T-cell (primary cell): ENCODE results near the gene TRPM8. TPM values are rescaled to one million over a fixed set of nuclear protein-coding genes. Genes with fewer than 3 reads are reported as not detected.
"Not testable (repeated sequence)": the region's sequence is repeated elsewhere in the genome, so short reads cannot be mapped to it uniquely, and the experiment has no call there.

Experiments
- ATAC-seq, 4 experiments: fragments of 200-7000 bp in 3 of 4; fragments of 150-1000 bp in 1 of 4; cut with Tn5 transposase; replicated peaks in 1 of 4; 1 replicate in 3 of 4; 2 replicates in 1 of 4; pipeline ENCODE4 v1.10.0; 2021; ENCODE audit warnings: moderate library complexity in 3 of 4, mild to moderate bottlenecking in 2 of 4, moderate number of reproducible peaks in 1 of 4
- CTCF ChIA-PET, 2 donors: fragments of 300-600 bp; sonication (Branson Sonifier 250); formaldehyde crosslinking; loops; one replicate each; lab custom pipeline; 2022; ENCODE audit warnings: antibody characterized with exemption in 2 of 2; lab: Charles Lee
- POLR2A ChIA-PET, 2 donors: fragments of 300-600 bp; sonication (Branson Sonifier 250); formaldehyde crosslinking; loops; one replicate each; lab custom pipeline; 2022; ENCODE audit warnings: antibody characterized with exemption in 2 of 2; lab: Charles Lee
- DNase-seq, 35 experiments: peaks; one replicate each; pipeline versions ENCODE4 v3.0.0 to v3.0.0-alpha.2; 2013 to 2023
- H3K27ac ChIP-seq: one replicate; pipeline ENCODE4 v1.5.1; 2013; ENCODE audit warnings: low read length
- H3K27me3 ChIP-seq, 2 experiments: replicated peaks in 1 of 2; 1 replicate in 1 of 2; 2 replicates in 1 of 2; pipeline versions ENCODE4 v1.6.1 to v1.7.0; 2013; ENCODE audit warnings: low read length in 1 of 2, mixed read lengths in 1 of 2; ENCODE audit not compliant: control insufficient read depth in 2 of 2, insufficient read depth in 2 of 2; ENCODE audit errors: extremely low read depth in 1 of 2
- H3K36me3 ChIP-seq, 2 donors: 1 replicate in 1 of 2; 2 replicates in 1 of 2; pipeline versions ENCODE4 v1.6.1 to v1.7.0; 2013; ENCODE audit warnings: low read length in 1 of 2; ENCODE audit not compliant: control insufficient read depth in 2 of 2, insufficient read depth in 1 of 2; ENCODE audit errors: extremely low read depth in 1 of 2
- H3K4me1 ChIP-seq, 2 experiments: 1 replicate in 1 of 2; 2 replicates in 1 of 2; pipeline versions ENCODE4 v1.6.1 to v1.7.0; 2013; ENCODE audit warnings: low read length in 2 of 2, mixed read lengths in 1 of 2; ENCODE audit not compliant: insufficient read depth in 2 of 2, control insufficient read depth in 1 of 2; ENCODE audit errors: extremely low read depth in 1 of 2
- H3K4me3 ChIP-seq, 2 donors: 1 replicate in 1 of 2; 2 replicates in 1 of 2; pipeline versions ENCODE4 v1.5.1 to v1.7.0; 2013; ENCODE audit warnings: mild to moderate bottlenecking in 2 of 2, low read length in 1 of 2, moderate library complexity in 1 of 2; ENCODE audit not compliant: control insufficient read depth in 1 of 2; ENCODE audit errors: extremely low read depth in 1 of 2
- H3K9me3 ChIP-seq: 2 replicates; pipeline ENCODE4 v1.7.0; 2013
- H3K27ac Mint-ChIP-seq, 2 donors: one replicate each; pipeline ENCODE4 v1.8.0; 2020 to 2021; ENCODE audit warnings: mild to moderate bottlenecking in 2 of 2, mixed read lengths in 2 of 2
- H3K27me3 Mint-ChIP-seq, 2 donors: one replicate each; pipeline ENCODE4 v1.8.0; 2021 to 2022; ENCODE audit warnings: mixed read lengths in 2 of 2
- H3K36me3 Mint-ChIP-seq: one replicate; pipeline ENCODE4 v1.8.0; 2021; ENCODE audit warnings: mixed read lengths
- H3K4me1 Mint-ChIP-seq, 3 donors: one replicate each; pipeline ENCODE4 v1.8.0; 2020 to 2022; ENCODE audit warnings: mixed read lengths in 3 of 3, mild to moderate bottlenecking in 1 of 3
- H3K4me3 Mint-ChIP-seq, 3 donors: one replicate each; pipeline ENCODE4 v1.8.0; 2020 to 2022; ENCODE audit warnings: mild to moderate bottlenecking in 3 of 3, mixed read lengths in 3 of 3, moderate library complexity in 3 of 3
- H3K9me3 Mint-ChIP-seq, 3 donors: one replicate each; pipeline ENCODE4 v1.8.0; 2020 to 2022; ENCODE audit warnings: mixed read lengths in 3 of 3
- WGBS: methylation state at CpG from one replicate; pipeline ENCODE4 v1.1.5; 2013; ENCODE audit warnings: missing lambda C conversion rate; ENCODE audit not compliant: insufficient coverage; 5-methylcytosine and 5-hydroxymethylcytosine counted together
- total RNA-seq, 35 experiments: library from RNA in 6 of 35; stranded (reverse) in 6 of 35; fragments of 120-200 nt in 1 of 35; gene quantifications; one replicate each; pipeline versions ENCODE4 v1.2.1 to v1.2.4 and lab custom pipeline; 2013 to 2026

The TRPM8 gene
- total RNA-seq: not detected
- total RNA-seq (2013): 0.04 TPM
- 0 to 0.18 (median 0) reads per million in 29 experiments for total RNA-seq (lab: John Stamatoyannopoulos, UW)

GRCh38 chr2:233917116-233917515 is at the start of gene TRPM8:
Gene TRPM8 (plus strand): TSS chr2:233917373. CDS start chr2:233926538, 9,165 bp downstream.
- Histone ChIP-seq H3K9me3 (no peaks in the 10 kb centered on the region), H3K36me3 (no peaks in the 10 kb centered on the region), H3K27me3 (peaks cover 0 to 6% of the 10 kb centered on the region in 2 experiments), H3K4me1 (peaks cover 0 to 2% of the 10 kb centered on the region in 2 experiments), H3K27ac (no peak within 1 kb of the TSS), H3K4me3 (no peak within 1 kb of the TSS)
- Mint-ChIP-seq H3K27ac (peak within 1 kb of the TSS in 1 of 2 donors; percentile 47), H3K9me3 (peaks cover 0 to 9% (median 0%) of the 10 kb centered on the region in 3 donors), H3K4me1 (peaks cover 0 to 5% (median 1%) of the 10 kb centered on the region in 3 donors), H3K36me3 (no peaks in the 10 kb centered on the region), H3K27me3 (peaks cover 25 to 30% of the 10 kb centered on the region in 2 donors), H3K4me3 (no peak within 1 kb of the TSS)
- CTCF ChIA-PET: interaction anchor here in 1 of 2 donors (0.6 kb wide), 1 partner anchor 758 kb away, joined by 8 read pairs; no protein-coding TSS in a partner anchor
- ATAC-seq (no peak), DNase-seq (no peak)
- POLR2A ChIA-PET: no interaction called here
- 40% methylated on average over 1 of the region's 5 CpGs for WGBS

- H3K27me3 ChIP-seq: peaks cover 0 to 4% of the 10 kb centered on the region in 2 experiments
- H3K36me3 ChIP-seq: no peaks in the 10 kb centered on the region
- H3K9me3 Mint-ChIP-seq: peaks cover 3 to 24% (median 5%) of the 10 kb centered on the region in 3 donors
- H3K27ac Mint-ChIP-seq: peak within 1 kb of the TSS; percentile 73 to 79
- H3K27me3 Mint-ChIP-seq: peaks cover 18 to 27% of the 10 kb centered on the region in 2 donors
- 13% methylated on average over 40 of the region's 50 CpGs for WGBS
- CTCF ChIA-PET: interaction anchor here in 1 of 2 donors (1.3 kb wide), 1 partner anchor 11 kb away, joined by 4 read pairs; no protein-coding TSS in a partner anchor
- POLR2A ChIA-PET: interaction anchor here in 1 of 2 donors (0.7 kb wide), 1 partner anchor 46 kb away, joined by 4 read pairs; no protein-coding TSS in a partner anchor
- peak within 1 kb of the TSS; percentile 67 to 84 for H3K4me3 ChIP-seq
- ATAC-seq (peak; percentile 83 to 93 (median 86)), DNase-seq (peak; percentile 18 to 85 (median 48))
- H3K4me3 Mint-ChIP-seq: peak within 1 kb of the TSS; percentile 86 to 87 (median 86)
- H3K9me3 ChIP-seq: peaks cover 3% of the 10 kb centered on the region
- H3K36me3 Mint-ChIP-seq: peaks cover 5% of the 10 kb centered on the region
- H3K4me1 Mint-ChIP-seq: peaks cover 9 to 14% (median 9%) of the 10 kb centered on the region in 3 donors
- peak within 1 kb of the TSS; percentile 56 for H3K27ac ChIP-seq
- peaks cover 0 to 7% of the 10 kb centered on the region in 2 experiments for H3K4me1 ChIP-seq
These were observed 49.1 kb upstream of the TRPM8 start, which contains the start of gene MSL3B for GRCh38 chr2:233867993-233868532. Gene MSL3B (minus strand): TSS chr2:233868386.

- 50% methylated on average over 1 of the region's 4 CpGs for WGBS
- H3K9me3 Mint-ChIP-seq: peaks cover 0 to 18% (median 13%) of the 10 kb centered on the region in 3 donors
- ATAC-seq: no peak
These were observed 45.7 kb upstream of the TRPM8 start for GRCh38 chr2:233871432-233871831.

GRCh38 chr2:233872125-233872524 is 45.0 kb upstream of the TRPM8 start:
- Mint-ChIP-seq H3K4me1 (peaks cover 8 to 13% (median 9%) of the 10 kb centered on the region in 3 donors), H3K9me3 (peaks cover 0 to 17% (median 14%) of the 10 kb centered on the region in 3 donors), H3K27me3 (peaks cover 39 to 44% of the 10 kb centered on the region in 2 donors)
- 0% methylated on average over 2 of the region's 2 CpGs for WGBS
- H3K4me1 ChIP-seq, ATAC-seq, H3K27ac ChIP-seq, H3K9me3 ChIP-seq, H3K4me3 Mint-ChIP-seq, H3K27me3 ChIP-seq, H3K27ac Mint-ChIP-seq, H3K36me3 Mint-ChIP-seq, POLR2A ChIA-PET, CTCF ChIA-PET, DNase-seq, H3K36me3 ChIP-seq, H3K4me3 ChIP-seq: not testable (repeated sequence)

More at GRCh38 chr2:233871432-233871831, 45.7 kb upstream of the TRPM8 start:
- no peak overlapping the region for H3K27ac ChIP-seq
- H3K36me3 Mint-ChIP-seq: peaks cover 5% of the 10 kb centered on the region
- peaks cover 3% of the 10 kb centered on the region for H3K9me3 ChIP-seq
- DNase-seq: no peak
- no peaks in the 10 kb centered on the region for H3K36me3 ChIP-seq
- no peak overlapping the region for H3K4me3 ChIP-seq
- peaks cover 0 to 7% of the 10 kb centered on the region in 2 experiments for H3K4me1 ChIP-seq
- no peak overlapping the region for H3K4me3 Mint-ChIP-seq
- peaks cover 0 to 8% of the 10 kb centered on the region in 2 experiments for H3K27me3 ChIP-seq
- H3K27ac Mint-ChIP-seq: no peak overlapping the region
- H3K27me3 Mint-ChIP-seq: peaks cover 38 to 43% of the 10 kb centered on the region in 2 donors
- ChIA-PET CTCF (no interaction called here), POLR2A (no interaction called here)
- H3K4me1 Mint-ChIP-seq: peaks cover 9 to 14% (median 9%) of the 10 kb centered on the region in 3 donors

GRCh38 chr2:233882353-233882752 is 34.8 kb upstream of the TRPM8 start:
- Histone ChIP-seq H3K4me3 (no peak overlapping the region), H3K9me3 (peaks cover 5% of the 10 kb centered on the region), H3K27ac (no peak overlapping the region), H3K27me3 (peaks cover 0 to 8% of the 10 kb centered on the region in 2 experiments), H3K36me3 (no peaks in the 10 kb centered on the region), H3K4me1 (no peaks in the 10 kb centered on the region)
- peaks cover 8% of the 10 kb centered on the region for H3K36me3 Mint-ChIP-seq
- H3K9me3 Mint-ChIP-seq: peaks cover 20 to 31% (median 22%) of the 10 kb centered on the region in 3 donors
- H3K4me1 Mint-ChIP-seq: no peaks in the 10 kb centered on the region
- ChIA-PET POLR2A (no interaction called here), CTCF (no interaction called here)
- ATAC-seq (no peak), DNase-seq (no peak)
- no peak overlapping the region for H3K4me3 Mint-ChIP-seq
- H3K27ac Mint-ChIP-seq: no peak overlapping the region
- peaks cover 24 to 41% of the 10 kb centered on the region in 2 donors for H3K27me3 Mint-ChIP-seq

GRCh38 chr2:233892793-233893192 is 24.4 kb upstream of the TRPM8 start:
- WGBS: 81% methylated on average over 2 of the region's 2 CpGs
- Mint-ChIP-seq H3K4me1 (no peaks in the 10 kb centered on the region), H3K9me3 (no peaks in the 10 kb centered on the region), H3K36me3 (no peaks in the 10 kb centered on the region), H3K27ac (no peak overlapping the region), H3K4me3 (no peak overlapping the region), H3K27me3 (peaks cover 23 to 35% of the 10 kb centered on the region in 2 donors)
- no peak overlapping the region for H3K4me3 ChIP-seq
- ChIA-PET CTCF (no interaction called here), POLR2A (no interaction called here)
- ATAC-seq: no peak
- H3K9me3 ChIP-seq: no peaks in the 10 kb centered on the region
- no peak overlapping the region for H3K27ac ChIP-seq
- DNase-seq: no peak
- H3K36me3 ChIP-seq: no peaks in the 10 kb centered on the region
- H3K4me1 ChIP-seq: no peaks in the 10 kb centered on the region
- peaks cover 0 to 11% of the 10 kb centered on the region in 2 experiments for H3K27me3 ChIP-seq
